Breast epithelium (tissue), 4 donors: ENCODE data around the gene ADCY5. TPM values are rescaled to one million over a fixed set of nuclear protein-coding genes. Genes with fewer than 3 reads are reported as not detected.

Source experiments
- DNase-seq, 2 donors: peaks; one replicate each; pipeline ENCODE4 v3.0.0-alpha.2; 2019; ENCODE audit warnings: low spot score in 2 of 2
- H3K27ac ChIP-seq, 2 donors: fragments of 200-600 bp; sonication (generic) in 1 of 2; one replicate each; pipeline ENCODE4 v1.5.1; 2016 to 2019; ENCODE audit warnings: mild to moderate bottlenecking in 1 of 2
- H3K27me3 ChIP-seq, 2 donors: fragments of 200-600 bp; sonication (generic) in 1 of 2; one replicate each; pipeline versions ENCODE4 v1.5.1 to v1.6.0; 2017 to 2019; ENCODE audit warnings: control low read depth in 1 of 2, mild to moderate bottlenecking in 1 of 2
- H3K36me3 ChIP-seq: fragments of 200-600 bp; one replicate; pipeline ENCODE4 v1.5.1; 2019
- H3K4me1 ChIP-seq, 2 donors: fragments of 200-600 bp; sonication (generic); one replicate each; pipeline ENCODE4 v1.5.1; 2016 to 2019; ENCODE audit warnings: control low read depth in 1 of 2
- H3K4me3 ChIP-seq, 3 donors: fragments of 200-600 bp; sonication (generic); 1 replicate in 2 of 3; 2 replicates in 1 of 3; pipeline ENCODE4 v1.5.1; 2016 to 2019; ENCODE audit warnings: mild to moderate bottlenecking in 3 of 3, moderate library complexity in 2 of 3
- H3K9me3 ChIP-seq, 2 donors: fragments of 200-600 bp; sonication (generic) in 1 of 2; one replicate each; pipeline ENCODE4 v1.5.1; 2016 to 2019; ENCODE audit warnings: control low read depth in 1 of 2
- POLR2A ChIP-seq: fragments of 450-650 bp; IDR thresholded peaks from one replicate; pipeline ENCODE4 v1.6.1; 2016; ENCODE audit warnings: antibody characterized with exemption, mild to moderate bottlenecking, moderate library complexity
- POLR2AphosphoS5 ChIP-seq, 3 donors: sonication (generic); formaldehyde crosslinking; IDR thresholded peaks; one replicate each; pipeline ENCODE4 v1.6.1; 2017; ENCODE audit warnings: antibody characterized with exemption in 3 of 3
- intact Hi-C: fragments of 100-400 bp; cut with DNase I; formaldehyde crosslinking; loops from one replicate; pipeline ENCODE4 v1.15.1; 2023; ENCODE audit warnings: low total_unique reads
- total RNA-seq, 3 donors: library from RNA; depleted of rRNA; stranded (reverse); fragments of >200 nt; gene quantifications; one replicate each; pipeline ENCODE4 v1.1.0, GENCODE V29; 2016
- TF ChIP-seq, protein P1 (sequence below), 3 donors: fragments of 450-650 bp; IDR thresholded peaks; one replicate each; pipeline ENCODE4 v1.5.1; 2016 to 2017; ENCODE audit warnings: antibody characterized with exemption in 3 of 3, mild to moderate bottlenecking in 3 of 3, moderate library complexity in 3 of 3

ADCY5 gene
- total RNA-seq, 3 donors from 2014 or later = 10.1 to 32.5 (median 11.5) TPM

DNA sequence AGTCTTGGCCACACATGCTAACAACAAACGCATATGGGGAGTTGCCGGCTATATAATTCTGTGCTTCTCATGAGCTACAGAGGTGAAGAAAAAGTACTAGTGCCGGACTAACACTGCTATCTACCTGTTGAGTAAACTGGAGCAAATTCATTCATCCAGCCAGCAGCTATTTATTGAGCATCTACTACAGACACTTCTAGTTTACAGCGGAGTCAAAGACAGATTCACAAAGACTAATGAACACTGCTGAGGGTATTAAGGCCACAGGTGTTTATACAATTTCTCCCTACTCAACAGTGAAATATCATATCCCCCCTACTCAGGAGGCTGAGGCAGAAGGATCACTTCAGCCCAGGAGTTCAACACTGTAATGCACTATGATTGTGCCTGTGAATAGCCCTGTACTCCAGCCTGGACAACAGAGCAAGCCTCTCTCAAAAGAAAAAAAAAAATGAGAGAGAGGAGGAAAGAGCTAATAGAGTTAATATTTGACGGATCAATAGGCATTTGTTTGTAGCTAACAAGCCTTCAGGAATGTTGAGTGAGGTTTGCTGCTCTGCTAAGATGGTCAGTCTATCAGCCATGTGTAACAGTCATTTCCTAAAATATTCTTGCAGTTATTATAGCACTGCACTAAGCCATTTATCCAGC is 17.8 kb downstream of the ADCY5 start:
- no peaks in the 10 kb centered on the region for H3K36me3 ChIP-seq
- H3K4me3 ChIP-seq = no peak overlapping the region
- no peaks in the 10 kb centered on the region for H3K27me3 ChIP-seq
- H3K27ac ChIP-seq = no peak overlapping the region
- TF ChIP-seq, protein P1, sequence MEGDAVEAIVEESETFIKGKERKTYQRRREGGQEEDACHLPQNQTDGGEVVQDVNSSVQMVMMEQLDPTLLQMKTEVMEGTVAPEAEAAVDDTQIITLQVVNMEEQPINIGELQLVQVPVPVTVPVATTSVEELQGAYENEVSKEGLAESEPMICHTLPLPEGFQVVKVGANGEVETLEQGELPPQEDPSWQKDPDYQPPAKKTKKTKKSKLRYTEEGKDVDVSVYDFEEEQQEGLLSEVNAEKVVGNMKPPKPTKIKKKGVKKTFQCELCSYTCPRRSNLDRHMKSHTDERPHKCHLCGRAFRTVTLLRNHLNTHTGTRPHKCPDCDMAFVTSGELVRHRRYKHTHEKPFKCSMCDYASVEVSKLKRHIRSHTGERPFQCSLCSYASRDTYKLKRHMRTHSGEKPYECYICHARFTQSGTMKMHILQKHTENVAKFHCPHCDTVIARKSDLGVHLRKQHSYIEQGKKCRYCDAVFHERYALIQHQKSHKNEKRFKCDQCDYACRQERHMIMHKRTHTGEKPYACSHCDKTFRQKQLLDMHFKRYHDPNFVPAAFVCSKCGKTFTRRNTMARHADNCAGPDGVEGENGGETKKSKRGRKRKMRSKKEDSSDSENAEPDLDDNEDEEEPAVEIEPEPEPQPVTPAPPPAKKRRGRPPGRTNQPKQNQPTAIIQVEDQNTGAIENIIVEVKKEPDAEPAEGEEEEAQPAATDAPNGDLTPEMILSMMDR (IDR thresholded peaks at IDR 0.05) = no peak
- TF ChIP-seq POLR2AphosphoS5 (IDR thresholded peaks at IDR 0.05) (no peak), POLR2A (no peak)
- intact Hi-C loops = no loop called here
- no peaks in the 10 kb centered on the region for H3K4me1 ChIP-seq
- DNase-seq = no peak
- H3K9me3 ChIP-seq = no peaks in the 10 kb centered on the region

DNA sequence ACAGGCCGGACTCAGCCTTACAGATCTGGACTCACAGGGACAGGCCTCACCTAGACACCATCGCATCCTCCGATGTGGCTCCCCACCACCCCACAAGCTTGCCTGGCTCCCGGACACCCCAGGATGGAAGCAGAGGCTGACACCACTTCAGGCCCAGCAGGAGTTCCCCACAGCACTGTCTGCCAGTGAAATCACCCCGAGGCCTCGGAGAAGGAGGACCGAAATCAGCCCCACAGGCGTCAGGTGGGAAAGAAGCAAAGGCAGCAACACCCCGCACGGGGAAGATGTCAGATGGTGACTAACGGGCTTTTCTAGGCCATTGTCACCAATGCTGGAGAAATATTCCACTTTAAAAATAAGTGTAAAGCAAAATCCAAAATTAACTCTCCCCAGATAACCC is 18.6 kb downstream of the ADCY5 start:
- intact Hi-C loops = no loop called here
- H3K4me3 ChIP-seq = no peak overlapping the region
- no peaks in the 10 kb centered on the region for H3K27me3 ChIP-seq
- no peak for DNase-seq
- TF ChIP-seq, protein P1 (IDR thresholded peaks at IDR 0.05) = no peak
- TF ChIP-seq POLR2A (no peak), POLR2AphosphoS5 (IDR thresholded peaks at IDR 0.05) (no peak)
- H3K4me1 ChIP-seq = no peaks in the 10 kb centered on the region
- no peaks in the 10 kb centered on the region for H3K9me3 ChIP-seq
- H3K36me3 ChIP-seq = no peaks in the 10 kb centered on the region
- H3K27ac ChIP-seq = no peak overlapping the region

- no peaks in the 10 kb centered on the region for H3K9me3 ChIP-seq
- DNase-seq = no peak
- H3K27me3 ChIP-seq = no peaks in the 10 kb centered on the region
- H3K36me3 ChIP-seq = no peaks in the 10 kb centered on the region
- H3K4me1 ChIP-seq = no peaks in the 10 kb centered on the region
- H3K27ac ChIP-seq = no peak overlapping the region
- no peak overlapping the region for H3K4me3 ChIP-seq
- intact Hi-C loops = no loop called here
- TF ChIP-seq POLR2AphosphoS5 (IDR thresholded peaks at IDR 0.05) (no peak), POLR2A (no peak)
- TF ChIP-seq, protein P1 (IDR thresholded peaks at IDR 0.05) = no peak
Measured at GRCh38 chr3:123429362-123430125, 19.3 kb downstream of the ADCY5 start.

DNA sequence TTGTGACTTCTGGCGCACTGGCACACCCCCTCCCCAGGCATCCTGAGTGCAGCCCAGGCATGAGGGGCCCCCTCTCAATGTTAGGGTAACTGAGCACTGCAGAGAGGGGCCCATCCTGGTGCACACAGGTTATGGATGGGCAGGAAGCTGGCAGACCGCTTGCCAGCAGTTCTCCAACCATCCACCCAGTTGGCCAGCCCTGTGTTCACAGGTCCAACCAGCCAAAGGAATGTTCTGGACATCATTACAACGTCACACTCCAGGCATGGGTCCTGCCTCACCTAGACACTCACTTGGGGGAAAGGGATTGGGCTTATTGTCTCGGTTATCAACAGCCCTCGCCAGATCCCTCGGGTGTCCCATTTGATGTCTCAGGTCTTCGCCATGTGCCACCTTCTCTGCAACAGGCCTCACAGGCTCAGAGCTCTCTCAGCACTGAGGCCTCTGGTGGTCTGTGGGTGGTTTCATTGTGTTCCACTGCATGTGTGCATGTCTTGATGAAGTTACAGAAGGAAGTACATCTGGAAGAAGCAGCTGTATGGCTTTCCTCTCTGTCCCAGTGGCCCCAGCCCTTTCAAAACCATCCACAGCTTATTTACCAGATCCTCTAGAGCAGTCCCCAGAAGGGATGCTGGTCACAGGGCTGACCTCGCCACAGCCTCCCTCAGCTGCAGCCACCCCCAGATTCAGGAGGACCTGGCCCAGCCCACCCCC is 23.7 kb downstream of the ADCY5 start:
- Histone ChIP-seq H3K9me3 (no peaks in the 10 kb centered on the region), H3K27ac (peak overlapping the region in 1 of 2 donors; percentile 46), H3K27me3 (no peaks in the 10 kb centered on the region), H3K36me3 (no peaks in the 10 kb centered on the region), H3K4me1 (no peaks in the 10 kb centered on the region), H3K4me3 (no peak overlapping the region)
- TF ChIP-seq POLR2AphosphoS5 (IDR thresholded peaks at IDR 0.05) (no peak), POLR2A (no peak)
- TF ChIP-seq, protein P1 (IDR thresholded peaks at IDR 0.05) = no peak
- DNase-seq = no peak
- intact Hi-C loops = loop anchor here (5.0 kb wide), 1 partner anchor 1152 kb away; no protein-coding TSS in a partner anchor
